Urinary bladder (tissue), 4 donors: ENCODE data around the gene SPACDR. TPM values are rescaled to one million over a fixed set of nuclear protein-coding genes. Genes with fewer than 3 reads are reported as not detected.
A peak's percentile ranks its signal among the peaks of the same experiment; 100 is the strongest.
"Not testable (repeated sequence)": the region's sequence is repeated elsewhere in the genome, so short reads cannot be mapped to it uniquely, and the experiment has no call there.

Experiments used
- DNase-seq: peaks from one replicate; pipeline ENCODE4 v3.0.0-alpha.2; 2015; ENCODE audit errors: extremely low spot score
- H3K27ac ChIP-seq: one replicate; pipeline ENCODE4 v1.5.1; 2013; ENCODE audit warnings: low read depth, mild to moderate bottlenecking, moderate library complexity
- H3K36me3 ChIP-seq: one replicate; pipeline ENCODE4 v1.6.1; 2013; ENCODE audit warnings: mild to moderate bottlenecking, moderate library complexity; ENCODE audit not compliant: insufficient read depth
- H3K4me1 ChIP-seq: one replicate; pipeline ENCODE4 v1.6.1; 2013; ENCODE audit warnings: mild to moderate bottlenecking, moderate library complexity; ENCODE audit not compliant: insufficient read depth
- H3K4me3 ChIP-seq: one replicate; pipeline ENCODE4 v1.5.1; 2013; ENCODE audit warnings: low read depth, low read length
- WGBS: extraction: QIAGEN DNeasy Blood & Tissue Kit; methylation state at CpG from one replicate; pipeline ENCODE4 v1.1.7; 2013; 5-methylcytosine and 5-hydroxymethylcytosine counted together
- polyA plus RNA-seq: library from polyadenylated mRNA; stranded (reverse); fragments of 200-250 nt; gene quantifications from one replicate; pipeline ENCODE4 v1.2.3, GENCODE V29; 2013
- total RNA-seq: library from RNA; depleted of rRNA; stranded (reverse); fragments of >200 nt; gene quantifications from one replicate; pipeline ENCODE4 v1.2.3, GENCODE V29; 2014
- donor health status: healthy with polysubstance abuse.
- donor health status: healthy.

Gene SPACDR, protein sequence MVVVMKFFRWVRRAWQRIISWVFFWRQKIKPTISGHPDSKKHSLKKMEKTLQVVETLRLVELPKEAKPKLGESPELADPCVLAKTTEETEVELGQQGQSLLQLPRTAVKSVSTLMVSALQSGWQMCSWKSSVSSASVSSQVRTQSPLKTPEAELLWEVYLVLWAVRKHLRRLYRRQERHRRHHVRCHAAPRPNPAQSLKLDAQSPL
- total RNA-seq (not detected), polyA plus RNA-seq (0.62 TPM)

DNA sequence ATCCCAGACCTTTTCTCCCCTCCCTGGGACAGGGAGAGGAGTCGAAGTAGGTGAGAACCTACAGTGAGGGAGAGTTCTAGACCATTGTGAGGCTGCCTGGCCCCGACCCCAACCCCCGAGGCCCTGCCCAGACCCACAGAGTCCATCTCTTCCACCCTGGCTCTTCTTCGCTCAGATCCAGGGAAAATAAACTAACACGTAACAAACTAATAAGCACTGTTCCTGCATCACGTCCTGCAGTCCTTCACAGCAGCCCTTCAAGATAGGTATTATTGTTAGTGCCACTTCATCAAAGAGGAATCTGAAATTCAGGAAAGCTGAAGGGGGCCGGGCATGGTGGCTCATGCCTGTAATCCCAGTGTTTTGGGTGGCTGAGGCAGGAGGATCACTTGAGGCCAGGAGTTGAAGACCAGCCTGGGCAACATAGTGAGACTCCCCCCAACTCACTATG, at the start of gene SPACDR:
Gene SPACDR (minus strand): TSS at position 51 of the 451 bp plus-strand sequence. CDS start 235 bp downstream, outside the sequence.
- H3K4me1 ChIP-seq = no peaks in the 10 kb centered on the region
- no peak within 1 kb of the TSS for H3K4me3 ChIP-seq
- 87% methylated on average over 7 of the region's 7 CpGs for WGBS
- peaks cover 2% of the 10 kb centered on the region for H3K36me3 ChIP-seq
- H3K27ac ChIP-seq = no peak within 1 kb of the TSS
- DNase-seq = no peak

DNA sequence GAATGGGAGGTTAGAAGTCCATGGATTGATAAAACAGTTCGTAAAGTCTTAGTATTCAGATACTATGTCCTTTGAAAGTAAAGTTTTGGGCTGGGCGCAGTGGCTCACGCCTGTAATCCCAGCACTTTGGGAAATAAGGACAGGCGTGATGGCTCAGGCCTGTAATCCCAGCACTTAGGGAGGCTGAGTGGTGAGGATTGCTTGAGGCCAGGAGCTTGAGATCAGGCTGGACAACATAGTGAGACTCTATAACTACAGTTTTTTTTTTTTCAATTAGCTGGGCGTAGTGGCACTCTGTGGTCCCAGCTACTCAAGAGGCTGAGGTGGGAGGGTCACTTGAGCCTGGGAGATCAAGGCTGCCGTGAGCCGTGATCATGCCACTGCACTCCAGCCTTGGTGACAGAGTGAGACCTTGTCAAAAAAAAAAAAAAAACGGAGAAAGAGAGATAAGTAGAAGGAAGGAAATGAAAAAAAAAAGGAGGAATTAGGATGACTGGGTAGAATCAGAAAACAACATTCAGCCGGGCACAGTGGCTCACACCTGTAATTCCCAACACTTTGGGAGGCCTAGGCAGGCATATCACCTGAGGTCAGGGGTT, 49.3 kb upstream of the SPACDR start:
- Histone ChIP-seq H3K36me3 (no peaks in the 10 kb centered on the region), H3K4me3 (no peak overlapping the region), H3K27ac (no peak overlapping the region), H3K4me1 (no peaks in the 10 kb centered on the region)
- WGBS = 87% methylated on average over 9 of the region's 9 CpGs
- DNase-seq = no peak

DNA sequence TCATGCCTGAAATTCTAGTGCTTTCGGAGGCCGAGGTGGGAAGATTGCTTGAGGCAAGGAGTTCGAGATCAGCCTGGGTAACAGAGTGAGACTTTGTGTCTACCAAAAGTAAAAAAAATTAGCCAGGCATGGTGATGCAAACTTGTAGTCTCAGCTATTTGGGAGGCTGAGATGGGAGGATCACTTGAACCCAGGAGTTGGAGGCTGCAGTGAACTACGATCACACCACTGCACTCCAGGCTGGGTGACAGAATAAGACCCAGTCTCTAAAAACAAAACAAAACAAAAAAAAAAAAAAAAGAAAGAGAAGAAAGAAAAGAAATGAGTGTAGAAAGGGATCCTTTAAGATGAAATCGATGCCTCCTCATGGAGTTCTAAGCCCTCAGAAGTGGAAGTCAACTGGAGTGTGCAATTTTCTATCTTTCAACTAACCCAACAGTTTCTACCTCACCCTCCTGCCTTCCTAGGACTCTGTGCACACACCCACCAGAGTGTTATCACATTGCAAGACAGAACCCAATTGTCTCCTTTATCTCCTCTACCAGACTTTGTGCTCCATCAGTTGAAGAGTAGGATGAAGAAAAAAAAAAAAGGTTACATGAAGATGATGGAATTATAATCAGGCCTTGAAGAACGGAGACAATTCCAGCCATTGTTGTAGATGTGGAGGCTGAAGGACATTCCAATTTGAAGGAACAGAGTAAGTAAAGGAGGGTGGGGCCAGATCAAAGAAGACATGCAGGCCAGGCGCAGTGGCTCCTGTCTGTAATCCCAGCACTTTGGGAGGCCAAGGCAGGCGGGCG, 46.6 kb upstream of the SPACDR start:
- H3K4me3 ChIP-seq = no peak overlapping the region
- no peak overlapping the region for H3K27ac ChIP-seq
- no peaks in the 10 kb centered on the region for H3K4me1 ChIP-seq
- no peak for DNase-seq
- no peaks in the 10 kb centered on the region for H3K36me3 ChIP-seq
- 89% methylated on average over 9 of the region's 9 CpGs for WGBS

DNA sequence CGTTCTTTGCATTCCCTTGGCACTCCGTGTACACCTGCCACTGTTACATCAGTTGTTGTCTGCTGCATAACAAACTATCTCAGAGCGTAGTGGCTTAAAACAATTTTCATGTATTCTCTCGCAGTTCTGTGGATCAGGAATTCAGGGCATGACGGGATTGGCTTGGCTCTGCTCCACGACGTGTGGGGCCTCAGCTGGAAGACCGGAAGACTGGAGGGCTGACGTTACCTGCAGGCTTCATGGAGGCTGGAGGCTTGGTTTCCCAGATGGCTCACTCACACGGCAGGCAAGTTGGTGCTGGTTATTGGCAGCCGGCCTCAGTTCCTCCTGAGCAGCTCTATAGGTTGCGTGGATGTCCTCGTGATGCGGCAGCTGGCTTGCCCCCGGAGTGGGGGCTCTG, 45.2 kb upstream of the SPACDR start:
- WGBS = 40% methylated on average over 15 of the region's 15 CpGs
- H3K4me1 ChIP-seq = no peaks in the 10 kb centered on the region
- H3K4me3 ChIP-seq = no peak overlapping the region
- H3K36me3 ChIP-seq = no peaks in the 10 kb centered on the region
- no peak overlapping the region for H3K27ac ChIP-seq
- DNase-seq = no peak

DNA sequence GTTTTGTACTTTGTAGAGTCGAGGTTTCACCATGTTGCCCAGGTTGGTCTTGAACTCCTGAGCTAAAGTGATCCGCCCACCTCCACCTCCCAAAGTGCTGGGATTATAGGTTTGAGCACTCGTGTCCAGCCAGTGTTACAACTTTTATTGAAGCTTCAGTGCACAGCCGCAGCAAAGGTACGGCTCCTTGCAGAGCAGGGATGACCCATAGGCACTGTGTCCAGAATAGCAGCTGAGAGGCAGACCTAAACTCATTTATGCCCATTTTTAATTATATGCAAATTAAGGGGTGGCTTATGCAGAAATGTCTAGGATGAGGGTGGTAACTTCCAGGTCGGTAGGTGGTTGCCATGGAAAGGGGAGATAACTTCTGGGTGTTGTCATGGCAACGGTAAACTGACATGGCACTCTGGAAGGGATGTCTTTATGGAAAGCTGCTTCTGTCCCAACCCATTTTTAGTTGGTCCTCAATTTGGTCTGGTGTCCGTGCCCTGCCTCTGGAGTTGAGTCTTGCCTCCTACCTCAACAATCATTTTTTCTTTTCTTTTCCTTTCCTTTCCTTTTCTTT, 42.4 kb upstream of the SPACDR start:
- H3K36me3 ChIP-seq = no peaks in the 10 kb centered on the region
- DNase-seq = no peak
- WGBS = 64% methylated on average over 8 of the region's 8 CpGs
- no peak overlapping the region for H3K4me3 ChIP-seq
- H3K4me1 ChIP-seq = no peaks in the 10 kb centered on the region
- H3K27ac ChIP-seq = no peak overlapping the region

DNA sequence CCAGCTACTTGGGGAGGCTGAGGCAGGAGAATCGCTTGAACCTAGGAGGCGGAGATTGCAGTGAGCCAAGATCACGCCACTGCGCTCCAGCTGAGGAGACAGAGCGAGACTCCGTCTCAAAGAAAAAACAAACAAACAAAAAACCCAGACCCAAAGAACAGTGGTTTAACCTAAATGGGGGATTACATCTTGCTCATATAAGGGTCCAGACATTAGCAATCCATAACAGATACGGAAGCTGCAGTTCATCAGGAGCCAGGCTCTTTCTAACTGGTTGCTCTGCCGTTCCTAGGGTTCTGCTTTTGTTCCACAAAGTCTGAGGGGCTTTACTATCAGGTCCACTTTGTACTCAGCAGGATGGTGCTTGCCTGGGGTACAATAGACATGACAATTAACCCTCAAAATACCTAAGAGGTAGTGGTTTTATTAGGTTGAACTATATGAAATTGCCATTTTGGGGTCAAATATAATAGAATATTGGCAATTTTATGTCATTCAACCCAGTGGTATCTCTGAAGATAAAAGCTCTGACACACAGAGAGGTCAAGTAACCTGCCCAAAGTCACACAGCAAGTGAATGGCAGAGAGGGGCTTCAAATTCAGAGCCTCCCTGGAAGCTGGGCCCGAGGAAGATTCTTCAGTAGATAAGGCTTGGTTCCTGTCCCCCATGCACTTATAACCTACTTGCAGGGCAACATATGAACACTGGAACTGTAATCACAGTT, 41.0 kb upstream of the SPACDR start:
- no peak for DNase-seq
- WGBS = 89% methylated on average over 9 of the region's 9 CpGs
- H3K36me3 ChIP-seq = no peaks in the 10 kb centered on the region
- H3K4me1 ChIP-seq = no peaks in the 10 kb centered on the region
- H3K27ac ChIP-seq = no peak overlapping the region
- H3K4me3 ChIP-seq = no peak overlapping the region

DNA sequence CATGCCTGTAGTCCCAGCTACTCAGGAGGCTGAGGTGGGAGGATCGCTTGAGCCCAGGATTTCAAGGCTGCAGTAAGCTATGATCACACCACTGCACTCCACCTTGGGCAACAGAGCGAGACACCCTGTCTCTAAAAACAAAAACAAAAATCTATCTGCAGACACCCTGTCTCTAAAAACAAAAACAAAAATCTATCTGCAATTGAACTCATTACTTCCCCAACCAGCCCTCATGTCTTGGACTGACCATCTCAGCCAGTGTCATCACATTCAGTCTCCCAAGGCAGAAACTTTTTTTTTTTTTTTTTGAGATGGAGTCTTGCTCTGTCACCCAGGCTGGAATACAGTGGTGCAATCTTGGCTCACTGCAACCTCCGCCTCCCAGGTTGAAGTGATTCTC, 40.0 kb upstream of the SPACDR start:
- not testable (repeated sequence) for H3K4me3 ChIP-seq, DNase-seq, H3K36me3 ChIP-seq, H3K27ac ChIP-seq, H3K4me1 ChIP-seq
- 93% methylated on average over 3 of the region's 3 CpGs for WGBS

DNA sequence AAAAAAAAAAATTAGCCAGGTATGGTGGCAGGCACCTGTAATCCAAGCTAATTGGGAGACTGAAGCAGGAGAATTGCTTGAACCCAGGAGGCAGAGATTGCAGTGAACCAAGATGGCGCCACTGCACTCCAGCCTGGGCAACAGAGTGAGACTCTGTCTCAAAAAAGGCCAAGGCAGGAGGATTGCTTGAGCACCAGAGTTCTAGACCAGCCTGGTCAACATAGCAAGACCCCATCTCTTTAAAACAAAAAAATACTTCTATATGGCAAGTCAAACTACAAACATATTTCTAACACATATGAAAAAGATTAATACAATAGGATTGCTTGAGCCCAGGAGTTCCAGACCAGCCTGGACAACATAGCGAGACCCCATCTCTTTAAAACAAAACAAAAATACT, 36.7 kb upstream of the SPACDR start:
- H3K36me3 ChIP-seq, DNase-seq: not testable (repeated sequence)
- WGBS = 92% methylated on average over 2 of the region's 2 CpGs

DNA sequence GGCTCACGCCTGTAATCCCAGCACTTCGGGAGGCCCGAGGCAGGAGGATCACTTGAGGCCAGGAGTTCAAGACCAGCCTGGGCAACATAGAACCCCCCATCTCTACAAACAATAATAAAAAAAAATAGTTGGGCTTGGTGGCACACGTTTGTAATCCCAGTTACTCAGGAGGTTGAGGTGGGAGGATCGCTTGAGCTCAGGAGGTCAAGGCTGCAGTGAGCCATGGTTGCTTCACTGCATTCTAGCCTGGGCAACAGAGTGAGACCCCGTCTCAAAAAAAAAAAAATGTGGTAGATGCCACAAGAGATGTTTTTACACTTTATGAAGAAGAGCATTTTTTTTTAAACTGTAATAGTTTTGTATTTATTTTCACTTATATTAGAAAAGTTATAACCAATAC, 32.4 kb upstream of the SPACDR start:
- no peak for DNase-seq
- no peak overlapping the region for H3K27ac ChIP-seq
- H3K4me1 ChIP-seq = no peaks in the 10 kb centered on the region
- WGBS = 86% methylated on average over 6 of the region's 6 CpGs
- no peak overlapping the region for H3K4me3 ChIP-seq
- H3K36me3 ChIP-seq = no peaks in the 10 kb centered on the region

More for the DNA sequence above, 36.7 kb upstream of the SPACDR start:
- not testable (repeated sequence) for H3K4me3 ChIP-seq, H3K27ac ChIP-seq, H3K4me1 ChIP-seq

DNA sequence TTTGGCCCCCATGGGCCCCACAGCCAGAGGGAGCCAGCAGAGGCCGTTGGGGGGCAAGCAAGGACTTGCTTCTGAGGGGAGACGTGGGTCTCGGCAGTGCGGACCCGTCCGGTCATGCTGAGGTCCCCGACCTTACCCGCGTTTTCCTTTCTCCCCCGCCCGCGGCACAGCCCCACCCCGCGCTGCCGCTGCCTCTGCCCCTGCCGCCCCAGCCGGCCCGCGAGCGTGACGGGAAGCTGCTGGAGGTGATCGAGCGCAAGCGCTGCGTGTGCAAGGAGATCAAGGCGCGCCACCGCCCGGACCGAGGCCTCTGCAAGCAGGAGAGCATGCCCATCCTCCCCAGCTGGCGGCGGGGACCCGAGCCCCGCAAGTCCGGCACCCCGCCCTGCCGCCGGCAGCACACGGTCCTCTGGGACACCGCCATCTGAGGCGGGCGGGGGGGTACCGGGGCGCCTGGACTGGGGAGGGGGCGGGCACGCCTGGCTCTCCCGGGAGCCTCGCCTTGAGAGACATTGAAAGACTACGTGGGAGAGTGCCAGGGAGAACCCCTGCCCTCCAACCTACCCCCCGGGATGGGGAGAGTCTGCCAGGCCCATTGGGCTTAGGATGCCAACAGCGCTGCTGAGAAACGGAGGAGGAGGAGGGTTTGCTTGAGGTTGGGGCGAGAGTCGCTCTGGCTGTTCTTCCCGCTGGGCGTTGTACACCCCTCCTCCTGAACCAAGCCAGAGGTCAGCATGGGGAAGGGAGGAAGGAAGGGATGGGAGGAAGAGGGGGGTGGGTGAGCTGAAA, 29.6 kb upstream of the SPACDR start:
- no peak overlapping the region for H3K27ac ChIP-seq
- no peaks in the 10 kb centered on the region for H3K36me3 ChIP-seq
- DNase-seq = no peak
- no peaks in the 10 kb centered on the region for H3K4me1 ChIP-seq
- peak overlapping the region; percentile 30 for H3K4me3 ChIP-seq
- WGBS = 7% methylated on average over 56 of the region's 56 CpGs

DNA sequence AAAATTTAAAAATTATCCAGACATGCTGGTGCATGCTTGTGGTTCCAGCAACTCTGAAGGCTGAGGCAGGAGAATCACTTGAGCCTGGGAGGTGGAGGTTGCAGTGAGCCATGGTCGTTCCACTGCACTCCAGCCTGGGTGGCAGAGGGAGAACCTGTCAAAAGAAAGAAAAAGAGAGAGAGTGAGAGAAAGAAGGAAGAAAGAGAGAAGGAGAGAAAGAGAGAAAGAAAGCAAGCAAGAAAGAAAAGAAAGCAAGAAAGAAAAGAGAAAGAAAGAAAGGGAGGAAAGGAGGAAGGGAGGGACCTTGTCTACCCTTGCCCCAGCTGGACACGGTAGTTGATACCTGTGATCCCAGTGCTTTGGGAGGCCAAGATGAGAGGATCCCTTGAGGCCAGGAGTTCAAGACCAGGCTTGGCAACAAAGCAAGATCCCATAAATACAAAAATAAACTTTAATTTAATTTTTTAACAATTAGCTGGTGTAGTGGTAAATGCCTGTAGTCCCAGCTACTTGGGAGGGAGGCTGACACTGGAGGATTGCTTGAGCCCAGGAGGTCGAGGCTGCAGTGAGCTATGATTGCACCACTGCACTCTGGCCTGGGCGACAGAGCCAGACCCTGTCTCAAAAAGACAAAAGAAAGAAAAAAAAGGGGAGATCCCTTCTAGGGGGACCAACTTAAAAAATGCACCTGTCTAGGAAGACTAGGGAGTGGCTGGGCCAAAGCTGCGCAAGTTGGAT, 28.8 kb upstream of the SPACDR start:
- 85% methylated on average over 5 of the region's 5 CpGs for WGBS

DNA sequence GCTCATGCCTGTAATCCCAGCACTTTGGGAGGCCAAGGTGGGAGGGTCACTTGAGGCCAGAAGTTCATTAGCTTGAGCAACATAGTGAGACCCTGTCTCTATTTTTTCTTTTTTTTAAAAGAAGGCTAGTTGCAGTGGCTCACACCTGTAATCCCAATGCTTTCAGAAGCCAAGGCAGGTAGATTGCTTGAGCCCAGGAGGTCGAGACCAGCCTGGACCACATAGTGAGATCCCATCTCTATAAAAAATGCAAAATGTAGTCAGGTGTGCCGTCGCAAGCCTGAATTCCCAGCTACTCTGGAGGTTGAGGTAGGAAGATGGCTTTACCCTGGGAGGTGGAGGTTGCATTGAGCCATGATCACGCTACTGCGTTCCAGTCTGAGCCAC, 27.1 kb upstream of the SPACDR start:
- Histone ChIP-seq H3K4me1 (no peaks in the 10 kb centered on the region), H3K36me3 (no peaks in the 10 kb centered on the region), H3K4me3 (no peak overlapping the region), H3K27ac (no peak overlapping the region)
- DNase-seq = no peak
- 98% methylated on average over 5 of the region's 5 CpGs for WGBS

More for the DNA sequence above, 28.8 kb upstream of the SPACDR start:
- H3K4me3 ChIP-seq = no peak overlapping the region
- DNase-seq = no peak
- no peaks in the 10 kb centered on the region for H3K4me1 ChIP-seq
- no peak overlapping the region for H3K27ac ChIP-seq
- no peaks in the 10 kb centered on the region for H3K36me3 ChIP-seq
